ENCODE results near the gene ADGRL3.
"Not testable (repeated sequence)": the region's sequence is repeated elsewhere in the genome, so short reads cannot be mapped to it uniquely, and the experiment has no call there.

- TF ChIP-seq CTCF (IDR thresholded peaks at IDR 0.05); POLR2A (IDR thresholded peaks at IDR 0.05; ENCODE audit: low read depth); POLR2AphosphoS5 (IDR thresholded peaks at IDR 0.05); EP300 (IDR thresholded peaks at IDR 0.05): not testable (repeated sequence)
These were observed 187.2 kb downstream of the ADGRL3 start for GRCh38 chr4:61387372-61387771.

All from esophagus muscularis mucosa (tissue), 4 donors.